NCI-H82 (cell line): ENCODE measurements around the gene TRIOBP.
A peak's percentile ranks its signal among the peaks of the same experiment; 100 is the strongest.

Source experiments
- DNase-seq: peaks from one replicate; lab custom pipeline; 2025; lab: John Stamatoyannopoulos, UW

Gene TRIOBP

GRCh38 chr22:37805810-37806277, 109.0 kb downstream of the TRIOBP start:
- no peak for DNase-seq

GRCh38 chr22:37806409-37807333, 109.8 kb downstream of the TRIOBP start:
- peak; percentile 47 for DNase-seq

- DNase-seq, result peak; percentile 96
Observed at GRCh38 chr22:37807410-37808293, 110.8 kb downstream of the TRIOBP start, which contains the start of gene GCAT. GCAT (plus strand) TSS chr22:37807934; CDS start chr22:37807968, 34 bp downstream.

GRCh38 chr22:37808294-37808657, 111.4 kb downstream of the TRIOBP start:
- DNase-seq, result no peak

GRCh38 chr22:37809672-37810333, 113.0 kb downstream of the TRIOBP start:
- DNase-seq, result no peak

- DNase-seq, result no peak
Observed at GRCh38 chr22:37811867-37812266, 115.0 kb downstream of the TRIOBP start.

- DNase-seq, result no peak
Observed at GRCh38 chr22:37812869-37813678, 116.2 kb downstream of the TRIOBP start.

- DNase-seq, result no peak
Observed at GRCh38 chr22:37815593-37815992, 118.7 kb downstream of the TRIOBP start.

GRCh38 chr22:37816543-37817180, 119.8 kb downstream of the TRIOBP start:
- DNase-seq, result no peak

GRCh38 chr22:37817705-37818408, 121.0 kb downstream of the TRIOBP start:
- DNase-seq, result peak; percentile 79

- DNase-seq, result no peak
Observed at GRCh38 chr22:37818409-37819104, 121.7 kb downstream of the TRIOBP start.

GRCh38 chr22:37819105-37819433, 122.2 kb downstream of the TRIOBP start:
- DNase-seq, result no peak

GRCh38 chr22:37820350-37820749, 123.5 kb downstream of the TRIOBP start:
- DNase-seq, result no peak

GRCh38 chr22:37822079-37822833, 125.4 kb downstream of the TRIOBP start:
- DNase-seq, result no peak

- DNase-seq, result no peak
Observed at GRCh38 chr22:37823134-37823985, 126.5 kb downstream of the TRIOBP start, which contains the start of gene GALR3. GALR3 (plus strand) TSS chr22:37823382; CDS start chr22:37823407, 25 bp downstream.

GRCh38 chr22:37824674-37825641, 128.1 kb downstream of the TRIOBP start:
- no peak for DNase-seq
